Osteoblast (primary cell): ENCODE measurements around the gene ACER3. TPM values are rescaled to one million over a fixed set of nuclear protein-coding genes. Genes with fewer than 3 reads are reported as not detected.
"Not testable (repeated sequence)": the region's sequence is repeated elsewhere in the genome, so short reads cannot be mapped to it uniquely, and the experiment has no call there.

ENCODE experiments used
- DNase-seq: peaks from one replicate; pipeline ENCODE4 v3.0.0; 2011; ENCODE audit warnings: low spot score, mixed read lengths; ENCODE audit not compliant: insufficient read length; ENCODE audit errors: missing footprints
- H2AFZ ChIP-seq: 2 replicates; pipeline ENCODE4 v1.6.0; 2011; ENCODE audit warnings: mild to moderate bottlenecking, low read length
- H3K27ac ChIP-seq: 2 replicates; pipeline ENCODE4 v1.5.1; 2011; ENCODE audit warnings: mild to moderate bottlenecking, low read depth, low read length, moderate library complexity
- H3K27me3 ChIP-seq: 2 replicates; pipeline ENCODE4 v1.6.0; 2012; ENCODE audit warnings: mild to moderate bottlenecking, control low read depth, inconsistent platforms, low read length, moderate library complexity; ENCODE audit not compliant: insufficient read depth
- H3K36me3 ChIP-seq: 2 replicates; pipeline ENCODE4 v1.5.1; 2011; ENCODE audit warnings: mild to moderate bottlenecking, low read length, control low read depth, moderate library complexity; ENCODE audit not compliant: insufficient read depth
- H3K4me1 ChIP-seq: 2 replicates; pipeline ENCODE4 v1.5.1; 2011; ENCODE audit warnings: mild to moderate bottlenecking, low read length, control low read depth, moderate library complexity; ENCODE audit not compliant: insufficient read depth
- H3K4me2 ChIP-seq: 2 replicates; pipeline ENCODE4 v1.6.0; 2011; ENCODE audit warnings: mild to moderate bottlenecking, low read length; ENCODE audit not compliant: insufficient read depth
- H3K4me3 ChIP-seq: fragments of 200-600 bp; sonication (generic); 3 replicates; pipeline ENCODE4 v1.5.1; 2012; ENCODE audit warnings: mild to moderate bottlenecking, low read length, inconsistent platforms; ENCODE audit not compliant: insufficient read depth
- H3K79me2 ChIP-seq: 2 replicates; pipeline ENCODE4 v1.6.0; 2012; ENCODE audit warnings: mild to moderate bottlenecking, low read length, control low read depth, inconsistent platforms; ENCODE audit not compliant: insufficient read depth
- H3K9me3 ChIP-seq: 2 replicates; pipeline ENCODE4 v1.5.1; 2011; ENCODE audit warnings: low read depth, low read length, control low read depth
- H4K20me1 ChIP-seq: 2 replicates; pipeline ENCODE4 v1.6.0; 2012; ENCODE audit warnings: mild to moderate bottlenecking, low read length, control low read depth; ENCODE audit not compliant: insufficient read depth
- CTCF ChIP-seq: IDR thresholded peaks from 2 replicates; pipeline ENCODE4 v1.5.1; 2011; ENCODE audit warnings: mild to moderate bottlenecking, low read depth, low read length, moderate library complexity; ENCODE audit errors: extremely low read depth
- total RNA-seq: library from RNA; depleted of rRNA; stranded (reverse); fragments of >200 nt; gene quantifications from 2 replicates; pipeline ENCODE4 v1.2.3, GENCODE V29; 2012

ACER3 gene
- total RNA-seq, 1 donor = 9.8 TPM

DNA sequence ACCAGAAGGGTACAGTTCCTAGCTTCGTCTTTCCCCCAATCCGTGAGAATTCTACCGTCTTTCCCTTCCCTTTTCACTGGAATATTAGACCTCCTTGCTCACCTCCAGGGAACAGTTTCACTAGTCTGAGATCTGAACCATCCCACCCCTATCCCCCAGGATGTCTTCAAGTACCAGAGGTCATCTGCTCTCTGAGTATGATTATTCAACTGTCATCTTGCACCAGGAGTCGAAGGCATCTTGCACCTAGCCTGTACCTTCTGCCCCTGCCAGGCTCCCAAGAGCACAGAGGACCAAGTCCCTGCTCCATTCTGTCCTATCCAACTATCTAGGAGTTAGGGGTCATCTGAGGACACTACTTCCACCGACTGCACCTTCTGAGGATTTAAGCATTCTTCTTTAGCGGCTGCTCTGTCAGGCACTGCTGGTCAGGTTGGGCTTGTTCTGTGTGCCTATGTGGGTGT, 804 bp downstream of the ACER3 start:
- peak overlapping the region; percentile 96 for H2AFZ ChIP-seq
- H3K27me3 ChIP-seq = no peaks in the 10 kb centered on the region
- H4K20me1 ChIP-seq = no peaks in the 10 kb centered on the region
- H3K4me1 ChIP-seq = peaks cover 9% of the 10 kb centered on the region
- TF ChIP-seq CTCF = no peak
- peak overlapping the region; percentile 96 for H3K4me3 ChIP-seq
- peaks cover 11% of the 10 kb centered on the region for H3K79me2 ChIP-seq
- H3K4me2 ChIP-seq = peak overlapping the region; percentile 93
- DNase-seq = no peak
- peak overlapping the region; percentile 58 for H3K27ac ChIP-seq
- no peaks in the 10 kb centered on the region for H3K9me3 ChIP-seq
- no peaks in the 10 kb centered on the region for H3K36me3 ChIP-seq

- not testable (repeated sequence) for H3K27me3 ChIP-seq, H4K20me1 ChIP-seq, H3K4me2 ChIP-seq, H2AFZ ChIP-seq, H3K9me3 ChIP-seq, H3K4me3 ChIP-seq, DNase-seq, H3K27ac ChIP-seq, H3K4me1 ChIP-seq, H3K36me3 ChIP-seq
- peaks cover 12% of the 10 kb centered on the region for H3K79me2 ChIP-seq
Measured at GRCh38 chr11:76862794-76863193, 2.1 kb downstream of the ACER3 start.

- Histone ChIP-seq H3K79me2 (peaks cover 12% of the 10 kb centered on the region), H4K20me1 (no peaks in the 10 kb centered on the region), H3K4me2 (no peak overlapping the region), H3K9me3 (no peaks in the 10 kb centered on the region), H3K4me1 (peaks cover 9% of the 10 kb centered on the region), H3K27me3 (no peaks in the 10 kb centered on the region), H2AFZ (no peak overlapping the region), H3K27ac (no peak overlapping the region), H3K4me3 (no peak overlapping the region), H3K36me3 (no peaks in the 10 kb centered on the region)
- DNase-seq = peak; percentile 49
- TF ChIP-seq CTCF = no peak
Measured at GRCh38 chr11:76863196-76863777, 2.6 kb downstream of the ACER3 start.

DNA sequence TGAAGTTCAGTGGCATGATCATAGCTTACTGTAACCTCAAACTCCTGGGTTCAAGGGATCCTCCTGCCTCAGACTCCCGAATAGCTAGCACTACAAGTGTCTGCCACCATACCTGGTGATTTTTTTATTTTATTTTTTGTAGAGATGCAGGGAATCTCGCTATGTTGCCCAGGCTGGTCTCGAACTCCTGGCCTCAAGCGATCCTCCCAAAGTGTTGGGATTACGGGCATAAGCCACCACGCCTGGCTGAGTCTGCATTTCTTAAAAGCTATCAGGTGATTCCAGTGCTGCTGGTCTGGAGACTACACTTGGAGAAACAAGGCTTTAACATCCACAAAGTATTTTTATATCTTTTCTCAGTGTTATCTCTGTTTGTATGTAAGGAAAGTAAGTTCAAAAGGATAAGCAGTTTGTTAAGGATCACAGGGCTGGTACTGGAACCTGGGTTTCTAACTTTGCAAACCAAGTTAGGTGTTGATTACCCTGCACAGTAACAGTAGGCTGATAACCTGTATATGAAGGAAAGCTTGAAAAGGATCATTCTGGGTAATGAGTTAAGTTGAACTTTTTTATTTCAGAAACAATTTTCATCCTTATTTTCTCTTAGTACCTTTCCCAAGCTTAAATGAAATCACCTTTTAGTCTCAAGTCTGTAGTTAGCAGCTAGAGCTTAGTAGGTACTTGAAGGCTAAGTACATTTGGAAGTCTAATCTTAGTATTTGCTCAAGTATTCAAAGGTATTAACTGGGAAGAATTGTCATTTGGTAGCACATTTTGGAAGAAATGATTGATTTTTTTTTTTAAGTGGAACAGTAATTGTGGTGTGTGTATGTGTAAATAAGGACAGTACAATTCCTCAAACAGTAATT, 12.5 kb downstream of the ACER3 start:
- DNase-seq = no peak
- H4K20me1 ChIP-seq = no peaks in the 10 kb centered on the region
- no peaks in the 10 kb centered on the region for H3K79me2 ChIP-seq
- H3K4me1 ChIP-seq = no peaks in the 10 kb centered on the region
- H3K9me3 ChIP-seq = no peaks in the 10 kb centered on the region
- H3K4me2 ChIP-seq = no peak overlapping the region
- H2AFZ ChIP-seq = no peak overlapping the region
- TF ChIP-seq CTCF = no peak
- H3K36me3 ChIP-seq = peaks cover 3% of the 10 kb centered on the region
- no peaks in the 10 kb centered on the region for H3K27me3 ChIP-seq
- no peak overlapping the region for H3K27ac ChIP-seq
- H3K4me3 ChIP-seq = no peak overlapping the region
